DOHH2 (cell line): ENCODE measurements around the gene SYN1.

Source experiments
- EZH2phosphoT487 ChIP-seq: fragments of 200-600 bp; sonication (generic); IDR thresholded peaks from 2 replicates; pipeline ENCODE4 v1.6.1; 2017; ENCODE audit warnings: borderline replicate concordance, mild to moderate bottlenecking, antibody characterized with exemption, low read length, moderate library complexity, mixed read lengths
- TF ChIP-seq, protein P1 (sequence below): fragments of 200-600 bp; sonication (generic); IDR thresholded peaks from one replicate; pipeline ENCODE4 v1.5.1; 2014; ENCODE audit warnings: antibody characterized with exemption, mild to moderate bottlenecking, low read depth, low read length; ENCODE audit not compliant: poor library complexity, severe bottlenecking

- TF ChIP-seq, protein P1, sequence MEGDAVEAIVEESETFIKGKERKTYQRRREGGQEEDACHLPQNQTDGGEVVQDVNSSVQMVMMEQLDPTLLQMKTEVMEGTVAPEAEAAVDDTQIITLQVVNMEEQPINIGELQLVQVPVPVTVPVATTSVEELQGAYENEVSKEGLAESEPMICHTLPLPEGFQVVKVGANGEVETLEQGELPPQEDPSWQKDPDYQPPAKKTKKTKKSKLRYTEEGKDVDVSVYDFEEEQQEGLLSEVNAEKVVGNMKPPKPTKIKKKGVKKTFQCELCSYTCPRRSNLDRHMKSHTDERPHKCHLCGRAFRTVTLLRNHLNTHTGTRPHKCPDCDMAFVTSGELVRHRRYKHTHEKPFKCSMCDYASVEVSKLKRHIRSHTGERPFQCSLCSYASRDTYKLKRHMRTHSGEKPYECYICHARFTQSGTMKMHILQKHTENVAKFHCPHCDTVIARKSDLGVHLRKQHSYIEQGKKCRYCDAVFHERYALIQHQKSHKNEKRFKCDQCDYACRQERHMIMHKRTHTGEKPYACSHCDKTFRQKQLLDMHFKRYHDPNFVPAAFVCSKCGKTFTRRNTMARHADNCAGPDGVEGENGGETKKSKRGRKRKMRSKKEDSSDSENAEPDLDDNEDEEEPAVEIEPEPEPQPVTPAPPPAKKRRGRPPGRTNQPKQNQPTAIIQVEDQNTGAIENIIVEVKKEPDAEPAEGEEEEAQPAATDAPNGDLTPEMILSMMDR = no peak
- no peak for TF ChIP-seq EZH2phosphoT487
Observed at GRCh38 chrX:47659421-47659726, 39.7 kb upstream of the SYN1 start.
